GM12878 (cell line): Measurements from ENCODE around the gene SETD2.

Source experiments
- HCFC1 ChIP-seq: fragments of 150-350 bp; IDR thresholded peaks from 2 replicates; pipeline ENCODE4 v1.6.1; 2014; ENCODE audit warnings: low read length
- IRF4 ChIP-seq: IDR thresholded peaks from 2 replicates; pipeline ENCODE4 v1.6.1; 2011; ENCODE audit warnings: low read depth, low read length
- KDM1A ChIP-seq: fragments of 200-600 bp; sonication (generic); IDR thresholded peaks from 2 replicates; pipeline ENCODE4 v1.6.1; 2016; ENCODE audit warnings: borderline replicate concordance
- MXI1 ChIP-seq: fragments of 150-350 bp; IDR thresholded peaks from 2 replicates; pipeline ENCODE4 v1.6.1; 2011; ENCODE audit warnings: low read depth, mild to moderate bottlenecking, inconsistent platforms, low read length, improper control_type of control experiment
- POLR2AphosphoS2 ChIP-seq: IDR thresholded peaks from 2 replicates; pipeline ENCODE4 v1.6.1; 2011; ENCODE audit warnings: low read depth, mild to moderate bottlenecking, low read length, improper control_type of control experiment, moderate library complexity
- TF ChIP-seq, protein P1 (sequence below), 3 experiments: IDR thresholded peaks in 2 of 3; conservative IDR thresholded peaks in 1 of 3; 2 replicates each; pipeline ENCODE4 v1.5.1; 2011; ENCODE audit warnings: low read depth in 3 of 3, low read length in 3 of 3, mild to moderate bottlenecking in 3 of 3, control low read depth in 2 of 3, moderate library complexity in 2 of 3, inconsistent platforms in 1 of 3, mixed read lengths in 1 of 3; ENCODE audit not compliant: control insufficient read depth in 2 of 3, insufficient read depth in 1 of 3; ENCODE audit errors: extremely low read depth in 1 of 3

DNA sequence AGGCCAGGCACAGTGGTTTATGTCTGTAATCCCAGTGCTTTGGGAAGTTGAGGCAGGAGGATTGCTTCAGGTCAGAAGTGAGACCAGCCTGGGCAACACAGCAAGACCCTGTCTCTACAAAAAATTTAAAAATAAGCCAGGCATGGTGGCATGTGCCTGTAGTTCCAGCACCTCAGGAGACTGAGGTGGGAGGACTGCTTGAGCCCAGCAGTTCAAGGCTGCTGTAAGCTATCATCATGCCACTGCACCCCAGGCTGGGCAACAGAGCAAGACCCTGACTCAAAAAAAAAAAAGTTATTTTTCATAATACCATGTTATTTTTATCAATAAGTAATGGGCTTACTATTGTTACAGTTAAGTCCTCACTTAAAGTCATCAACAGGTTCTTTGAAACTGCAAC is 59.7 kb downstream of the SETD2 start:
- no peak for TF ChIP-seq HCFC1
- TF ChIP-seq, protein P1, sequence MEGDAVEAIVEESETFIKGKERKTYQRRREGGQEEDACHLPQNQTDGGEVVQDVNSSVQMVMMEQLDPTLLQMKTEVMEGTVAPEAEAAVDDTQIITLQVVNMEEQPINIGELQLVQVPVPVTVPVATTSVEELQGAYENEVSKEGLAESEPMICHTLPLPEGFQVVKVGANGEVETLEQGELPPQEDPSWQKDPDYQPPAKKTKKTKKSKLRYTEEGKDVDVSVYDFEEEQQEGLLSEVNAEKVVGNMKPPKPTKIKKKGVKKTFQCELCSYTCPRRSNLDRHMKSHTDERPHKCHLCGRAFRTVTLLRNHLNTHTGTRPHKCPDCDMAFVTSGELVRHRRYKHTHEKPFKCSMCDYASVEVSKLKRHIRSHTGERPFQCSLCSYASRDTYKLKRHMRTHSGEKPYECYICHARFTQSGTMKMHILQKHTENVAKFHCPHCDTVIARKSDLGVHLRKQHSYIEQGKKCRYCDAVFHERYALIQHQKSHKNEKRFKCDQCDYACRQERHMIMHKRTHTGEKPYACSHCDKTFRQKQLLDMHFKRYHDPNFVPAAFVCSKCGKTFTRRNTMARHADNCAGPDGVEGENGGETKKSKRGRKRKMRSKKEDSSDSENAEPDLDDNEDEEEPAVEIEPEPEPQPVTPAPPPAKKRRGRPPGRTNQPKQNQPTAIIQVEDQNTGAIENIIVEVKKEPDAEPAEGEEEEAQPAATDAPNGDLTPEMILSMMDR (IDR thresholded peaks at IDR 0.05 in 2 of 3, conservative IDR thresholded peaks at IDR 0.05 in 1 of 3; ENCODE audit: control insufficient read depth in 2 of 3, extremely low read depth in 1 of 3, insufficient read depth in 1 of 3, low read depth in 3 of 3, low read length in 3 of 3), result no peak
- TF ChIP-seq POLR2AphosphoS2, result no peak
- no peak for TF ChIP-seq KDM1A
- no peak for TF ChIP-seq IRF4
- TF ChIP-seq MXI1, result no peak
